Liver (tissue), 3 donors: ENCODE data around the gene ADCY2.

Experiments
- GABPA ChIP-seq, 2 donors: IDR thresholded peaks in 1 of 2; conservative IDR thresholded peaks in 1 of 2; 2 replicates each; pipeline ENCODE4 v1.6.1; 2016; ENCODE audit warnings: antibody characterized with exemption in 2 of 2, mild to moderate bottlenecking in 1 of 2, moderate library complexity in 1 of 2
- RAD21 ChIP-seq, 2 donors: IDR thresholded peaks; 2 replicates each; pipeline ENCODE4 v1.6.1; 2016; ENCODE audit warnings: antibody characterized with exemption in 2 of 2, mild to moderate bottlenecking in 2 of 2
- TAF1 ChIP-seq: conservative IDR thresholded peaks from 2 replicates; pipeline ENCODE4 v1.6.1; 2016; ENCODE audit warnings: antibody characterized with exemption, mild to moderate bottlenecking
- YY1 ChIP-seq: IDR thresholded peaks from 2 replicates; pipeline ENCODE4 v1.6.1; 2016; ENCODE audit warnings: antibody characterized with exemption, mild to moderate bottlenecking
- TF ChIP-seq, protein P1 (sequence below): fragments of 150-350 bp; IDR thresholded peaks from 2 replicates; pipeline ENCODE4 v1.5.1; 2017; ENCODE audit warnings: improper control_type of control experiment, low read depth, low read length; ENCODE audit not compliant: missing input control
- TF ChIP-seq, protein P2 (sequence below): IDR thresholded peaks from 2 replicates; pipeline ENCODE4 v1.6.1; 2016; ENCODE audit warnings: antibody characterized with exemption
- TF ChIP-seq, protein P3 (sequence below): IDR thresholded peaks from 2 replicates; pipeline ENCODE4 v1.6.1; 2016; ENCODE audit warnings: antibody characterized with exemption
- TF ChIP-seq, protein P4 (sequence below): IDR thresholded peaks from 2 replicates; pipeline ENCODE4 v1.6.1; 2016; ENCODE audit warnings: antibody characterized with exemption
- donor health status: healthy.
- donor health status: healthy.

DNA sequence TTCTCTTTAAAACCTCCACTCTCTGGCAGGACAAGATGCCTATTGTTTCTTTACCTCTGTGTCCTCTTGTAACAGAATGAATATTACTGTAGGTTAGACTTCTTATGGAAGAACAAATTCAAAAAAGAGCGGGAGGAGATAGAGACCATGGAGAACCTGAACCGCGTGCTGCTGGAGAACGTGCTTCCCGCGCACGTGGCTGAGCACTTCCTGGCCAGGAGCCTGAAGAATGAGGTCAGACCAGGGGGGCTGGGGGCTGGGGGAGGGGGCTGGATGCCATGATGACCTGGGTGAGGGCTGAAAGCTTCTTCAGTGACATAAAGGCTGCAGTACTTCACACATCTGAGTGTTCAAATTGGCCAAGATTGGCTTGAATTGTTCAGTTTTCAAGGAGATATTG, 393.6 kb downstream of the ADCY2 start:
- TF ChIP-seq, protein P1, sequence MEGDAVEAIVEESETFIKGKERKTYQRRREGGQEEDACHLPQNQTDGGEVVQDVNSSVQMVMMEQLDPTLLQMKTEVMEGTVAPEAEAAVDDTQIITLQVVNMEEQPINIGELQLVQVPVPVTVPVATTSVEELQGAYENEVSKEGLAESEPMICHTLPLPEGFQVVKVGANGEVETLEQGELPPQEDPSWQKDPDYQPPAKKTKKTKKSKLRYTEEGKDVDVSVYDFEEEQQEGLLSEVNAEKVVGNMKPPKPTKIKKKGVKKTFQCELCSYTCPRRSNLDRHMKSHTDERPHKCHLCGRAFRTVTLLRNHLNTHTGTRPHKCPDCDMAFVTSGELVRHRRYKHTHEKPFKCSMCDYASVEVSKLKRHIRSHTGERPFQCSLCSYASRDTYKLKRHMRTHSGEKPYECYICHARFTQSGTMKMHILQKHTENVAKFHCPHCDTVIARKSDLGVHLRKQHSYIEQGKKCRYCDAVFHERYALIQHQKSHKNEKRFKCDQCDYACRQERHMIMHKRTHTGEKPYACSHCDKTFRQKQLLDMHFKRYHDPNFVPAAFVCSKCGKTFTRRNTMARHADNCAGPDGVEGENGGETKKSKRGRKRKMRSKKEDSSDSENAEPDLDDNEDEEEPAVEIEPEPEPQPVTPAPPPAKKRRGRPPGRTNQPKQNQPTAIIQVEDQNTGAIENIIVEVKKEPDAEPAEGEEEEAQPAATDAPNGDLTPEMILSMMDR: no peak
- TF ChIP-seq, protein P2, sequence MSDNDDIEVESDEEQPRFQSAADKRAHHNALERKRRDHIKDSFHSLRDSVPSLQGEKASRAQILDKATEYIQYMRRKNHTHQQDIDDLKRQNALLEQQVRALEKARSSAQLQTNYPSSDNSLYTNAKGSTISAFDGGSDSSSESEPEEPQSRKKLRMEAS: no peak
- no peak for TF ChIP-seq TAF1
- TF ChIP-seq, protein P3, sequence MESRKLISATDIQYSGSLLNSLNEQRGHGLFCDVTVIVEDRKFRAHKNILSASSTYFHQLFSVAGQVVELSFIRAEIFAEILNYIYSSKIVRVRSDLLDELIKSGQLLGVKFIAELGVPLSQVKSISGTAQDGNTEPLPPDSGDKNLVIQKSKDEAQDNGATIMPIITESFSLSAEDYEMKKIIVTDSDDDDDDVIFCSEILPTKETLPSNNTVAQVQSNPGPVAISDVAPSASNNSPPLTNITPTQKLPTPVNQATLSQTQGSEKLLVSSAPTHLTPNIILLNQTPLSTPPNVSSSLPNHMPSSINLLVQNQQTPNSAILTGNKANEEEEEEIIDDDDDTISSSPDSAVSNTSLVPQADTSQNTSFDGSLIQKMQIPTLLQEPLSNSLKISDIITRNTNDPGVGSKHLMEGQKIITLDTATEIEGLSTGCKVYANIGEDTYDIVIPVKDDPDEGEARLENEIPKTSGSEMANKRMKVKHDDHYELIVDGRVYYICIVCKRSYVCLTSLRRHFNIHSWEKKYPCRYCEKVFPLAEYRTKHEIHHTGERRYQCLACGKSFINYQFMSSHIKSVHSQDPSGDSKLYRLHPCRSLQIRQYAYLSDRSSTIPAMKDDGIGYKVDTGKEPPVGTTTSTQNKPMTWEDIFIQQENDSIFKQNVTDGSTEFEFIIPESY: no peak
- TF ChIP-seq YY1: no peak
- no peak for TF ChIP-seq RAD21 (IDR thresholded peaks at IDR 0.05)
- TF ChIP-seq, protein P4, sequence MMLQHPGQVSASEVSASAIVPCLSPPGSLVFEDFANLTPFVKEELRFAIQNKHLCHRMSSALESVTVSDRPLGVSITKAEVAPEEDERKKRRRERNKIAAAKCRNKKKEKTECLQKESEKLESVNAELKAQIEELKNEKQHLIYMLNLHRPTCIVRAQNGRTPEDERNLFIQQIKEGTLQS: no peak
- TF ChIP-seq GABPA (IDR thresholded peaks at IDR 0.05 in 1 of 2, conservative IDR thresholded peaks at IDR 0.05 in 1 of 2): no peak
